GM06990 (cell line): Measurements from ENCODE around the gene CEP112.
"Not testable (repeated sequence)": the region's sequence is repeated elsewhere in the genome, so short reads cannot be mapped to it uniquely, and the experiment has no call there.

Source experiments
- DNase-seq: peaks from one replicate; pipeline ENCODE4 v3.0.0-alpha.2; 2011; ENCODE audit not compliant: insufficient read length; ENCODE audit errors: extremely low read depth
- H3K27me3 ChIP-seq: replicated peaks from 2 replicates; pipeline ENCODE4 v1.6.0; 2011; ENCODE audit warnings: low read length; ENCODE audit not compliant: control insufficient read depth, insufficient read depth
- H3K36me3 ChIP-seq: 2 replicates; pipeline ENCODE4 v1.5.1; 2011; ENCODE audit warnings: low read length; ENCODE audit not compliant: control insufficient read depth, insufficient read depth
- H3K4me3 ChIP-seq: replicated peaks from 2 replicates; pipeline ENCODE4 v1.5.1; 2011; ENCODE audit warnings: low read depth, mild to moderate bottlenecking, control low read depth, low read length
- TF ChIP-seq, protein P1 (sequence below): IDR thresholded peaks from 2 replicates; pipeline ENCODE4 v1.5.1; 2011; ENCODE audit warnings: low read length, control low read depth, mild to moderate bottlenecking, inconsistent platforms; ENCODE audit not compliant: insufficient read depth, poor library complexity, severe bottlenecking

CEP112 gene

DNA sequence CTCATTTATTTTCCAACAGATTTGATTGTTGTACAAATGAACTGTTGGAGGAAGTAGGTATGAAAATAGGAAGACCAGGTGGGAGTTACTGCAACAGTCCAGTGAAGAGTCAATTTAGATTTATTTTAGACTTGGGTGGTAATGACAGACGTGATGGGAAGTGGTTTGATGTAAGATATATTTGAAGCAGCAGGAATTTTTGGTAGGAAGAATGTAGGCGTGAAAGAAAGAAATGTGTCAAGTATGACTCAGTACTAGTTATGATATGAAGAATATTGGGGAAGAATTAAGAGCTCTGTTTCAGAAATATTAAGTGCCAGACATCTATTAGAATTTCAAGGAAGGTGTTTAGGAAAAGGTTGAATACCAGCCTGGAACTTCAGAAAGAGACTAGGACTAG, 382.6 kb downstream of the CEP112 start:
- no peaks in the 10 kb centered on the region for H3K27me3 ChIP-seq
- TF ChIP-seq, protein P1, sequence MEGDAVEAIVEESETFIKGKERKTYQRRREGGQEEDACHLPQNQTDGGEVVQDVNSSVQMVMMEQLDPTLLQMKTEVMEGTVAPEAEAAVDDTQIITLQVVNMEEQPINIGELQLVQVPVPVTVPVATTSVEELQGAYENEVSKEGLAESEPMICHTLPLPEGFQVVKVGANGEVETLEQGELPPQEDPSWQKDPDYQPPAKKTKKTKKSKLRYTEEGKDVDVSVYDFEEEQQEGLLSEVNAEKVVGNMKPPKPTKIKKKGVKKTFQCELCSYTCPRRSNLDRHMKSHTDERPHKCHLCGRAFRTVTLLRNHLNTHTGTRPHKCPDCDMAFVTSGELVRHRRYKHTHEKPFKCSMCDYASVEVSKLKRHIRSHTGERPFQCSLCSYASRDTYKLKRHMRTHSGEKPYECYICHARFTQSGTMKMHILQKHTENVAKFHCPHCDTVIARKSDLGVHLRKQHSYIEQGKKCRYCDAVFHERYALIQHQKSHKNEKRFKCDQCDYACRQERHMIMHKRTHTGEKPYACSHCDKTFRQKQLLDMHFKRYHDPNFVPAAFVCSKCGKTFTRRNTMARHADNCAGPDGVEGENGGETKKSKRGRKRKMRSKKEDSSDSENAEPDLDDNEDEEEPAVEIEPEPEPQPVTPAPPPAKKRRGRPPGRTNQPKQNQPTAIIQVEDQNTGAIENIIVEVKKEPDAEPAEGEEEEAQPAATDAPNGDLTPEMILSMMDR = no peak
- H3K4me3 ChIP-seq = no peak overlapping the region
- no peaks in the 10 kb centered on the region for H3K36me3 ChIP-seq
- DNase-seq = no peak

DNA sequence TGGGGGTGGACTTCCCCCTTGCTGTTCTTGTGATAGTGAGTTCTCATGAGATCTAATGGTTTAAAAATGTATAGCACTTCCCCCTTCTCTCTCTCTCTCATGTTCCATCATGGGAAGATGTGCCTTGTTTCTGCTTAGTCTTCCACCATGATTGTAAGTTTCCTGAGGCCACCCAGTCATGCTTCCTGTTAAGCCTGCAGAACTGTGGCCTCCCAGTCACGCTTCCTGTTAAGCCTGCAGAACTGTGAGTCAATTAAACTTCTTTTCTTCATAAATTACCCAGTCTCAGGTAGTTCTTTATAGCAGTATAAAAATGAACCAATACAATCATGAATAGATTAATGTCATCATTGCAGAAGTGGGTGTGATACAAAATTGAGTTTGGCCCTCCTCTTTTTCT, 383.4 kb downstream of the CEP112 start:
- H3K36me3 ChIP-seq, H3K4me3 ChIP-seq, H3K27me3 ChIP-seq, DNase-seq: not testable (repeated sequence)

DNA sequence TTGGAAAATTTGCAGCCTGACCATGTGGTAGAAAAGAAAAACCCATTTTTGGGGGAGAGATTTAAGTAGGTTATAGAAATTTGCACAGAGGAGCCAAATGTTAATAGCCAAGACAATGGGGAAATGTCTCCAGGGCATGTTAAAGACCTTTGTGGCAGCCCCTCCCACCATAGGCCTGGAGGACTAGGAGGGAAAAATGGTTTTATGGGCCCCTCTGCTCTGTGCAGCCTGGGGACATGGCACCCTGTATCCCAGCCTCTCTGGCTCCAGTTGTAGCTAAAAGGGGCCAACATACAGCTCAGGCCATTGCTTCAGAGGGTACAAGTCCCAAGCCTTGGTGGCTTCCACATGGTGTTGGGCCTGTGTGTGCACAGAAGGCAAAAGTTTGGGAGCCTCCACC, 384.6 kb downstream of the CEP112 start:
- TF ChIP-seq, protein P1 = no peak
- H3K36me3 ChIP-seq = no peaks in the 10 kb centered on the region
- no peaks in the 10 kb centered on the region for H3K27me3 ChIP-seq
- H3K4me3 ChIP-seq = no peak overlapping the region
- no peak for DNase-seq

DNA sequence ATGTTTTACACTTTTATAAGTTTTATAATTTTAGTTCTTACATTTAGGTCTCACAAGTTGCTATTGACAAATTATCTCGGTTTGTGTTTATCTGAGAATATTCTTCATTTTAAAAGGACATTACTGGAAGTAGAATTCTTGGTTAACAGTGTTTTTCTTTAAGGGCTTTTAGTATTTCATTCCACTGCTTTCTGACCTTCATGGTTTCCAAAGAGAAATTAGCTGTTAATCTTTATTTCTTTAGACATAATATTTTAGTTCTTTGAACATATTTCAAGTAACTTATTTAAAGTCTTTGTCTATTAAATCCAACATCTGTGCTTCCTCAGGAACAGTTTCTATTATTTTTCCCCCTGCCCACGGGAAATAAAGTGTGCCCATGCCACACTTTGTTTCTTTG, 390.4 kb downstream of the CEP112 start:
- H3K27me3 ChIP-seq = no peaks in the 10 kb centered on the region
- H3K4me3 ChIP-seq = no peak overlapping the region
- no peak for DNase-seq
- H3K36me3 ChIP-seq = no peaks in the 10 kb centered on the region
- TF ChIP-seq, protein P1 = no peak

DNA sequence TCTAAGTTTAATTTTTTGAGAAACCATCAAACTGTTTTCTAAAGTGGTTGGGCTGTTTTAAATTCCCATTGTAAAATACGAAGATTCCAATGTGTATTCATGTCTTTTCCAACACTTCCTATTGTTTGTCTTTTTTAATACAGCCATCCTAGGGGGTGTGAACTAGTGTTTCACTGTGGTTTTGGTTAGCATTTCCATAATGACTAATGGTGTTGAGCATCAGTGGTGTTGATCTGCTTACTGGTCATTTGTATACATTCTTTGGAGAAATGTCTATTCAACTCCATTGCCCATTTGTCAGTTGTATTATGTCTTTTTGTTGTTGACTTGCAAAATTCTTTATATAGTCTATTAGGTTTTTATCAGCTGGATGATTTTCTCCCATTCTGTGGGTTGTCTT, 391.3 kb downstream of the CEP112 start:
- Histone ChIP-seq H3K36me3 (no peaks in the 10 kb centered on the region), H3K4me3 (no peak overlapping the region), H3K27me3 (no peaks in the 10 kb centered on the region)
- DNase-seq = no peak
- TF ChIP-seq, protein P1 = no peak

DNA sequence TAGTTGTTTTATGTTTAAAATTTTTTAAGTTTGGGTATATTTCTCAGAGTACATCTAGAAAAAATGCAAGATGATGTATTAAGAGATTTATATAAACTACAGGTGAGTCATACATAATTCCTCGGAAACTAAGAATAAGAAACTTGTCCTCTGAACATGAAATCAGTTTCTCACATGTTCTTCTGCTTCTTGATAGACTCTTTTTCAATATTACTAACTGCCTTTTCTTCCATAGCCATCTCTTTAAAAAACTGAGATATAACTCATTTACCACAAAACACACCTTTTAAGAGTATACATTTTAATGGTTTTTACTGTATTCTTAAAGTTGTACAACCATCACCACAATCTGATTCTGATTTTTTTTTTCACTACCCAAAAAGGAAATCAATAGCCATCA, 392.1 kb downstream of the CEP112 start:
- TF ChIP-seq, protein P1 = no peak
- no peaks in the 10 kb centered on the region for H3K27me3 ChIP-seq
- no peak for DNase-seq
- H3K36me3 ChIP-seq = no peaks in the 10 kb centered on the region
- no peak overlapping the region for H3K4me3 ChIP-seq
